HG03558 (cell line): ENCODE data around the gene BCAS3.

ENCODE experiments used
- ATAC-seq: cut with Tn5 transposase; IDR thresholded peaks from one replicate; pipeline ENCODE4 v1.9.1; 2021; ENCODE audit warnings: moderate number of reproducible peaks; ENCODE audit not compliant: unreplicated experiment; ENCODE audit errors: extremely low read depth

Gene BCAS3

DNA sequence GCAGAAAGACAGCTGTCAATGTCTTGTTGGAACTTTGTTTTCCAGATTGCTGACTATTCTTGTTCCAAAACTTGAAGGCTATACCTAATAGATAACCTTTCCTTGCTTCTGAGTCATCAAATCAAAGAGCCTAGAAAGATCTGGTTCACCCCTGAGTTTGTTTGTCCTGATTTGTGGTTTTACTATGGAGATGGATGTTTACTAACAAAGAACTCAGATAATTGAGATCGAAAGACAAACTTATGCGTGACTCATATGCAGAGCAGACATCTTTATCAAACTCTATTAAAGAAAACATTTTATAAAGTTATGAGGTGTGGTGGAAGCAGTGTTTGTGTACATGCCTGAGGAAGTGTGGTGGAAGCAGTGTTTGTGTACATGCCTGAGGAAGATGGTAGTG is 410.9 kb downstream of the BCAS3 start:
- no peak for ATAC-seq

- ATAC-seq: no peak
Measured at GRCh38 chr17:61091096-61091495, 413.4 kb downstream of the BCAS3 start.

GRCh38 chr17:61097781-61098180 is 420.1 kb downstream of the BCAS3 start:
- ATAC-seq: no peak

GRCh38 chr17:61106354-61106753 is 428.7 kb downstream of the BCAS3 start:
- ATAC-seq: no peak

- no peak for ATAC-seq
Measured at GRCh38 chr17:61116577-61116976, 438.9 kb downstream of the BCAS3 start.

DNA sequence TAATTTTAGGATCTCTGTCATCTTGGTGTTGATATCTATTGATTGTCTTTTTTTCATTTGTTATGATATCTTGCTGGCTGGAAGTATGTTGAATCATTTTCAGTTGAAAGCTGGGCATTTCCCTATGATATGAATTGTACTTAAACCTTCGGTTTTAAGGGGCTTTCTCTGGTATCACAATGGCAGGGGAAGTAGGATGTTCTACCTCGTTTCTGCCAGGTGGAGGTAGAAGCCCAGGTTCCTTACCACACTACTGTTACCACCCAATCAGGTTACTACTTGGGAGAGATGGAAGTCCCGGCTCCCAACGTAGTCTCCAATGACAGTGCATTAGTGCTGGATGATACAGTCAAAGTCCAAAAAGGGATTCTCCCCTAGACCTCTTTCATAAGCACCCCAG is 440.3 kb downstream of the BCAS3 start:
- ATAC-seq: no peak

GRCh38 chr17:61118871-61119270 is 441.2 kb downstream of the BCAS3 start:
- no peak for ATAC-seq

- ATAC-seq: no peak
Measured at GRCh38 chr17:61122326-61122913, 444.8 kb downstream of the BCAS3 start.

DNA sequence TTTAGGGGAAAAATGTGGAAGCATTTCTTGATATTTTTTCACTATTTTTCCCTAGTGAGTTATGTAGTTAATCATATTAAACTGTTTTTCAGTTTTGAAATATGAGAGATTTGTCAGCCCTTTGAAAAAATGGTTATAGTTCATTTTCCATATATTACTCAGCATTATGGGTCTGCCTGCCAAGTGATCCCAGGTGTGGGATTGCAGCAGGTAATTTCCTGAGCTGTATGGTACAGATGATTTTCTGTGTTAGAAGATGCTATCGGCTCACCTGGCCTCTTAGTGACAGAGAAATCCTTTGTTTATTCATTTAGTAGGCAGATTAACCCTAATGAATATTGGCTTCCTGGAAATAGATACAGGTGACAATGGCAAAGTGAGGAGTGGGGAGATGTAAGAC is 446.9 kb downstream of the BCAS3 start:
- ATAC-seq: no peak

- no peak for ATAC-seq
Measured at GRCh38 chr17:61126473-61127249, 449.0 kb downstream of the BCAS3 start.

DNA sequence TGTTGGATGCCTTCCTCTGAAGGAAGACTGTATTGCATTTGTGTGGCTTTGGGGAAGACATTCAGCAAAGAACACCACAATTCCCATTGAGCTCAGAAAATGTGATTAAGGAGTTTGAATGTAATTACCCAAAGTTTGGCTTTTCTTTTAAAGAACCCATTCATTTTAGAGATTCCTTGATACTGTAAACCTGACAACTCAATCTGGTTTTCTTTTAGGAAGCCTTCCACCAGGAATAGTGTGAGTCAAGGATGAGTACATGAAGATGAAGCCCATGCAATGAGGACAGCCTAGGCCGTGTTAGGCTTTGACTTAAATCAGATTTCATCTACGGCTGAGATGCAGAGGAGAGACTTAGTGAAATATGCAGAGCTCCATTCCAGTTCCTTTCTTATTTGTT is 450.3 kb downstream of the BCAS3 start:
- ATAC-seq: no peak

GRCh38 chr17:61128661-61129115 is 451.0 kb downstream of the BCAS3 start:
- ATAC-seq: no peak

DNA sequence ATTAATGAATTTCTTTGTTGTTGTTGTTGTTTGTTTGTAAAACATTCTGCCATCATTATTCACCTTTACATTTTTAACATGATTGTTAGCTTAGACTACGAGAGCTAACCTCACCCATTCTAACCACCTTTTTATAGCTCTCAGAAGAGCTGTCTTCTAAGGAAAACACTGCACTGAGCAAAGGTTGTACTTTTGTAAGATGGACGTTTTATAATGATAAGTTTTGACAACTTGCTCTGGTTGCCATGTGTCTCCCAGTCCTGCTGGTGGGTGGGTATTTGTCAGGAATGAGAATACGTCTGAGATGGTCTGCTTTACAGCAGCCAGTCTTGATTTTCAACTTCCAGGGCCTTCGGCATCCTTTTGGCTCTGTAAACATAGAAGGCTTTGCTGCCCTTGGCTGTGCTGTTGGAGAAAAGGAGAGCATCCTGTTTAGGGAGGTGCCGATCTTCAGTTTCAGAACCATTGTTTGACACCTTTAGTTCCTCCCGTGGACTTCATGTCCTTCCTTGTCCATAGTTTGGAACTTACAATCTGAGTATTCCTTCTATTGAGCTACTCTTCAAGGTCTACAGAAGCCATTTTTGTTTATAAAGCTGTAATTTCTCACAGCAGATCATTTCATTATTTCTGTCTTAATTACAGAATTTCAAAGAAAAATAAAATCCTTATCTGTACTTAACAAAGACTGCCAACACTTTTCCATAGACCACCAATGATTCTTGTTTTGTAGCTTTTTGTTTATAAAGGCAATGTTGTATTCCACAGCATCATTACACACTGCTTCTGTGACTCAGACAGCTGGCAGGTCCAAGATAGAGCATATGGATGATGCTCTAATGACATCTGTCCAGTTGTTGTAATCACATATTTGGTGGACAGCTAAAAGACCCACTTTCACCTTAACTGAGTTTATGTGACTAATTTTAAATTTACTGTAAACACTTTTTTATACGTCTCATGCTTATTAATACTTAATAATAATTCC is 451.9 kb downstream of the BCAS3 start:
- no peak for ATAC-seq

GRCh38 chr17:61130330-61130729 is 452.7 kb downstream of the BCAS3 start:
- ATAC-seq: no peak

DNA sequence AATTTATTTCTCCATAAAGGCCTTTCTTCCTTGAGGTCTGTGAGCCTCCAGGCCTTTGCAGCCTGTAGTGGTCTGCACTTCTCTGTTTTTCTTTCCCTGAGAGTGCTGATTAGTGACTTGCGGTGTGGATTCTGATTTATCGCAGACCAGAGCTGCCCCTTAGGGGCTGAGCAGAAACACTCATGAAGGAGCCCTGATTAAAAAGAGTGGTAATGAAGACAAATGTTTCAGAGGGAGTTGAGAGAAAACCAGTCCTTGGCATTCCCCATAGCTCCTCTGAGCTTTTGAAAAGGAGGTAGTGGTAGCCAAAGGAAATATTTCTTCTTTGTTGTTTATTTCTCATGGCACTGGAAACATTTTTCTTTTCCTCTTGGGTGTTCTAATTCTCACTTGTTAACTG is 453.9 kb downstream of the BCAS3 start:
- no peak for ATAC-seq

DNA sequence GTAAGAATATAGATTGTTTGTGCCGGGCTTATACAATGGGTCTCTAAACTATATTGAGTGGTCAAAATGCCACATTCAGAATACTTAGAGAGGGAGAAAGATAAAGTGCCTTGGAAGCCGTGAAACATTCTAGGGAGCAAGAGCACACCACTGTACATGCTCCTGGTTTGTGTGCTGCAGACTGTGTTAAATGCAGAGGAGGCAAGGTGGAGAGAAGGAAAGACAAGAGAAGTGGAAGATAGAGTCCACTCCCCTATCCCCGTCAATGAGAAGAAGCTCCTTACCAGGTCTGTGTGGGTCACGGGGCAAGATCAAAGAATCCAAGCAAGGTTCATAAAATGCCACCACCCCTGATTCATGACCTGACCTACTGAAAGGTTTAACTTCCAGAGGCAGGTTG is 454.9 kb downstream of the BCAS3 start:
- ATAC-seq: no peak

DNA sequence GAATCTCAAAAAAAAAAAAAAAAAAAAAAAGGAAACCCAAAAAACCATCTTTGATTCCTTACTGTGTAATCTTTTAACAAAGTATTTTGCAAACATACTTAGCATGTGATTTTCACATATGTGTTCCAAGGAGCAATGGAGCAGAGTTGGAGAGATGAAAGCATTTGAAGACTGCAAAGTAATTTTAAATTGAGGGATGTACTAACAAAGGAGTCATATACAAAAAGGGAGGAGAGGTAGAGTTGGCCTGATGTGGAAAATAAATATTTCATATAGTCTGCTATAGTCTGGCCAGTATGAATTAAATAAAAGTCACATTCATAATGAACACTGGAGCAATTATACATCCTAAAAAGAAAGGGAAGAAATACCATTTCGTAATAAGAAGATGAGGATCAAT is 456.2 kb downstream of the BCAS3 start:
- no peak for ATAC-seq

DNA sequence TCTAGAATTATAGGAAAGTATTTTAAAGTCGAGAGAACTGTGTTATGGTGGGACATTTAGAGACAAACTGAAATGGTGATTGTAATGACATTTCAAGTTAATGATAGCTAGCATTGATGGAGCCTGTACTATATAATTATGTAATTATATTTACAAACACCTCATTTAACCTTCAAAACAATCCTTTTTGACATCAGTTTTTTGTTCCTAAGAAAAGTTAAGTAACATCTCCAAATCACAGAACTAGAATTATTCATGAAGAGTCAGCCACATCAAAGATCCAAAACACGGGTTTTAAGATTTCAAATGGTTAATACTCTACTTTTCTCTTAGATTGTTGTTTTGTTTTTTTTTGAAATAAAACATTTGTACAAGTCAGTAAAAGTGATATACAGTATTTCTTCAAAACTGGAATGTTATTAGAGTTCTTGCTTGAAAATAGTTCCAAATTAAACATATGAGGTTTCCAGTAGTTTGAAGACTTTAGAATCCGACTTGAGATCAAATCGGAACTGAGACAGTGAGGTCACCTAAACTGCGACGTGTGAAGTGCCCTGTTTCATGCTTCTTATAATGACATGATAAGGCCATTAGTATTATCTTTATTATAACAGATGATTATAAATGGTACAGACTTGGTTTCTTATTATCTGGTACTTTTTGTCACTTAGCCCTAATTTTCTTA is 457.0 kb downstream of the BCAS3 start:
- no peak for ATAC-seq

GRCh38 chr17:61135782-61136181 is 458.1 kb downstream of the BCAS3 start:
- no peak for ATAC-seq

- ATAC-seq: no peak
Measured at GRCh38 chr17:61136296-61136695, 458.6 kb downstream of the BCAS3 start.
